K562 (cell line): Measurements from ENCODE around the gene TFCP2. TPM values are rescaled to one million over a fixed set of nuclear protein-coding genes. Genes with fewer than 3 reads are reported as not detected.

Experiments
- ATAC-seq: fragments of 200-7000 bp; cut with Tn5 transposase; 3 replicates; pipeline ENCODE4 v1.9.1; 2020; ENCODE audit warnings: moderate library complexity
- BruUV-seq: library from RNA; stranded (reverse); fragments of 400-500 nt; replicated peaks from 2 replicates; lab custom pipeline; 2021; lab: Mats Ljungman, UMichigan
- CTCF ChIA-PET: fragments of 300-600 bp; formaldehyde crosslinking; extraction: SDS; loops from one replicate; lab custom pipeline; 2021; ENCODE audit warnings: low intra/inter-chr PET ratio; lab: Yijun Ruan, JAX
- POLR2A ChIA-PET: fragments of 300-600, 350-650 bp; sonication (Branson Sonifier 250); formaldehyde crosslinking; extraction: SDS; loops from one replicate; lab custom pipeline; 2021; ENCODE audit warnings: antibody characterized with exemption, inconsistent platforms; lab: Yijun Ruan, JAX
- DNase-seq, 4 experiments: peaks; one replicate each; pipeline versions ENCODE4 v3.0.0 to v3.0.0-alpha.2; 2011 to 2018; ENCODE audit warnings: low spot score in 3 of 4, mixed read lengths in 3 of 4; ENCODE audit errors: extremely low read depth in 1 of 4
- FAIRE-seq: peaks from 2 replicates; lab custom pipeline; 2011; peaks lifted over from hg19 to GRCh38; lab: Jason Lieb, UNC
- H2AFZ ChIP-seq: 2 replicates; pipeline ENCODE4 v1.6.0; 2011; ENCODE audit warnings: low read depth, low read length, control low read depth, inconsistent platforms
- H3K27ac ChIP-seq: fragments of 200-600 bp; 3 replicates; pipeline ENCODE4 v1.8.0; 2011; ENCODE audit warnings: low read depth, mild to moderate bottlenecking, control low read depth, inconsistent platforms, low read length, moderate library complexity, mixed read lengths; ENCODE audit errors: extremely low read depth
- H3K27me3 ChIP-seq, 2 experiments: fragments of 300-600 bp in 1 of 2; 2 replicates in 1 of 2; 3 replicates in 1 of 2; pipeline versions ENCODE4 v1.6.0 to v1.8.0; 2011; ENCODE audit warnings: inconsistent platforms in 2 of 2, low read length in 2 of 2, mild to moderate bottlenecking in 1 of 2, mixed read lengths in 1 of 2, moderate library complexity in 1 of 2; ENCODE audit not compliant: control insufficient read depth in 2 of 2, insufficient read depth in 2 of 2
- H3K36me3 ChIP-seq: fragments of 300-600 bp; 3 replicates; pipeline ENCODE4 v1.8.0; 2011; ENCODE audit warnings: mild to moderate bottlenecking, low read length, inconsistent platforms; ENCODE audit not compliant: control insufficient read depth, insufficient read depth
- H3K4me1 ChIP-seq, 2 experiments: fragments of 200-600 bp in 1 of 2; replicated peaks in 1 of 2; 2 replicates in 1 of 2; 3 replicates in 1 of 2; pipeline versions ENCODE4 v1.5.1 to v1.8.0; 2011; ENCODE audit warnings: inconsistent platforms in 2 of 2, low read length in 2 of 2, mild to moderate bottlenecking in 1 of 2, mixed read lengths in 1 of 2, moderate library complexity in 1 of 2; ENCODE audit not compliant: control insufficient read depth in 2 of 2, insufficient read depth in 2 of 2
- H3K4me2 ChIP-seq: 2 replicates; pipeline ENCODE4 v1.6.1; 2011; ENCODE audit warnings: low read length, control low read depth, inconsistent platforms, mixed read lengths; ENCODE audit not compliant: insufficient read depth
- H3K4me3 ChIP-seq: fragments of 200-600 bp; sonication (generic), shearing (Covaris generic); 2 replicates; pipeline ENCODE4 v1.5.1; 2016; ENCODE audit warnings: control low read depth, inconsistent platforms
- H3K79me2 ChIP-seq: fragments of 200-600 bp; 3 replicates; pipeline ENCODE4 v1.8.0; 2011; ENCODE audit warnings: low read length, inconsistent platforms; ENCODE audit not compliant: control insufficient read depth, insufficient read depth
- H3K9ac ChIP-seq, 2 experiments: 2 replicates each; pipeline versions ENCODE4 v1.6.0 to v1.6.1; 2011; ENCODE audit warnings: low read depth in 2 of 2, low read length in 2 of 2, control low read depth in 1 of 2, inconsistent platforms in 1 of 2, mild to moderate bottlenecking in 1 of 2, mixed read lengths in 1 of 2; ENCODE audit not compliant: insufficient read depth in 1 of 2
- H3K9me1 ChIP-seq: one replicate; pipeline ENCODE4 v1.6.0; 2011; ENCODE audit warnings: inconsistent platforms, mild to moderate bottlenecking, low read length, moderate library complexity; ENCODE audit not compliant: control insufficient read depth, insufficient read depth
- H3K9me3 ChIP-seq: replicated peaks from 2 replicates; pipeline ENCODE4 v1.5.1; 2011; ENCODE audit warnings: low read depth, low read length, inconsistent platforms; ENCODE audit not compliant: control insufficient read depth, insufficient read depth
- H4K20me1 ChIP-seq: replicated peaks from 2 replicates; pipeline ENCODE4 v1.6.1; 2011; ENCODE audit warnings: low read length, inconsistent platforms, mixed read lengths; ENCODE audit not compliant: control insufficient read depth, insufficient read depth
- CTBP1 ChIP-seq: fragments of 450-650 bp; IDR thresholded peaks from 2 replicates; pipeline ENCODE4 v1.6.1; 2016; ENCODE audit warnings: borderline replicate concordance
- ILK ChIP-seq: fragments of 450-650 bp; IDR thresholded peaks from 2 replicates; pipeline ENCODE4 v1.6.1; 2016; ENCODE audit warnings: missing genetic modification characterization, low read depth, mild to moderate bottlenecking, missing compliant biosample characterization, moderate library complexity, borderline replicate concordance
- SRSF9 ChIP-seq: fragments of 200-400 bp; formaldehyde crosslinking; IDR thresholded peaks from 2 replicates; pipeline ENCODE4 v1.6.1; 2017; ENCODE audit warnings: low read depth, low read length, borderline replicate concordance
- THAP12 ChIP-seq: fragments of 250-450 bp; sonication (Bioruptor Pico); IDR thresholded peaks from 2 replicates; pipeline ENCODE4 v1.9.0; 2021; ENCODE audit warnings: mild to moderate bottlenecking, inconsistent platforms
- ZBED1 ChIP-seq: IDR thresholded peaks from 2 replicates; pipeline ENCODE4 v1.6.1; 2014
- ZBTB9 ChIP-seq: fragments of 450-650 bp; formaldehyde crosslinking; IDR thresholded peaks from 2 replicates; pipeline ENCODE4 v1.4.0; 2020; ENCODE audit warnings: mild to moderate bottlenecking, moderate library complexity
- ZNF165 ChIP-seq: fragments of 250-450 bp; sonication (Bioruptor Pico); IDR thresholded peaks from 2 replicates; pipeline ENCODE4 v1.4.0; 2020; ENCODE audit warnings: borderline replicate concordance
- ZNF511 ChIP-seq: sonication (generic); formaldehyde crosslinking; IDR thresholded peaks from 2 replicates; pipeline ENCODE4 v1.8.0; 2022; ENCODE audit warnings: mild to moderate bottlenecking, missing genetic modification reagents
- WGBS: fragments of 100-300 bp; shearing (Covaris generic); methylation state at CpG from one replicate; pipeline ENCODE4 v1.1.6; 2016; ENCODE audit warnings: low coverage, mixed read lengths; ENCODE audit not compliant: insufficient coverage; ENCODE audit errors: missing lambda C conversion rate; 5-methylcytosine and 5-hydroxymethylcytosine counted together
- in situ Hi-C: fragments of 300-500 bp; cut with MboI; formaldehyde crosslinking; loops from 4 replicates; pipeline ENCODE4 v1.15.0; 2018; ENCODE audit warnings: inconsistent platforms, mixed read lengths
- intact Hi-C: fragments of 100-400 bp; cut with micrococcal nuclease; formaldehyde crosslinking; loops from 2 replicates; pipeline ENCODE4 v1.14.2; 2022
- polyA plus RNA-seq, 8 experiments: library from polyadenylated mRNA; depleted of rRNA in 4 of 8; stranded (reverse) in 5 of 8; unstranded in 3 of 8; fragments of >200 nt; fragmentation: Nextera tagmentation in 2 of 8; fragmentation: Illumina TruSeq in 1 of 8; extraction: Ambion mirVana in 2 of 8; extraction: Trizol in 1 of 8; gene quantifications; 2 replicates each; pipeline versions ENCODE4 v1.2.1 to v1.2.3, GENCODE V29; 2011 to 2014; ENCODE audit warnings: inconsistent platforms in 1 of 8, missing spikeins in 1 of 8
- total RNA-seq, 7 experiments: library from RNA; depleted of rRNA in 6 of 7; stranded (reverse); fragments of >200 nt in 6 of 7; fragmentation: Illumina TruSeq in 2 of 7; extraction: Trizol in 2 of 7; gene quantifications; 2 replicates each; pipeline versions ENCODE4 v1.2.1 to v1.2.3, GENCODE V29; 2011 to 2021; ENCODE audit warnings: low replicate concordance in 1 of 7

TFCP2 gene
- total and polyA plus RNA-seq, 9 of the 15 experiments (the other 6 are each of a cell fraction or from before 2014, with no cell fraction given), result 8.0 to 38.9 (median 19.3) TPM

- Histone ChIP-seq H3K9ac (no peak overlapping the region), H3K27me3 (no peaks in the 10 kb centered on the region), H3K9me3 (no peaks in the 10 kb centered on the region), H3K4me1 (no peaks in the 10 kb centered on the region), H2AFZ (no peak overlapping the region), H3K79me2 (no peaks in the 10 kb centered on the region), H4K20me1 (no peaks in the 10 kb centered on the region), H3K4me2 (no peak overlapping the region), H3K36me3 (peaks cover 82% of the 10 kb centered on the region), H3K9me1 (no peaks in the 10 kb centered on the region), H3K4me3 (no peak overlapping the region), H3K27ac (no peak overlapping the region)
- ATAC-seq (no peak), FAIRE-seq (peak; percentile 46), DNase-seq (no peak)
- TF ChIP-seq ZBED1, result no peak
- TF ChIP-seq ILK (tag), result no peak
- TF ChIP-seq SRSF9, result no peak
- TF ChIP-seq CTBP1, result no peak
- TF ChIP-seq ZNF511, result no peak
- TF ChIP-seq ZNF165 (CRISPR knock-in tag), result no peak
- CTCF ChIA-PET, result no interaction called here
- POLR2A ChIA-PET, result interaction anchor here (1.4 kb wide), 1 partner anchor 21 kb away, joined by 6 read pairs; the partner anchor contains the start of gene CSRNP2
- intact Hi-C loops (no loop called here), in situ Hi-C loops (no loop called here)
- BruUV-seq, result no TSS peak
Measured at GRCh38 chr12:51103977-51104376, 69.0 kb downstream of the TFCP2 start.

GRCh38 chr12:51098611-51099010 is 74.3 kb downstream of the TFCP2 start:
- H3K36me3 ChIP-seq, result peaks cover 85% of the 10 kb centered on the region
- no TSS peak for BruUV-seq
- H4K20me1 ChIP-seq, result no peaks in the 10 kb centered on the region
- H3K4me2 ChIP-seq, result no peak overlapping the region
- no peak overlapping the region for H2AFZ ChIP-seq
- no peak overlapping the region for H3K4me3 ChIP-seq
- CTCF ChIA-PET, result no interaction called here
- no peak for ATAC-seq
- H3K9ac ChIP-seq, result no peak overlapping the region
- no peak for FAIRE-seq
- POLR2A ChIA-PET, result interaction anchor here (1.0 kb wide), 1 partner anchor 15 kb away, joined by 3 read pairs; the partner anchor contains the start of gene CSRNP2
- WGBS, result 100% methylated on average over 1 of the region's 1 CpG
- H3K27ac ChIP-seq, result no peak overlapping the region
- in situ Hi-C loops (no loop called here), intact Hi-C loops (no loop called here)
- H3K9me3 ChIP-seq, result no peaks in the 10 kb centered on the region
- H3K9me1 ChIP-seq, result no peaks in the 10 kb centered on the region
- no peaks in the 10 kb centered on the region for H3K79me2 ChIP-seq
- H3K27me3 ChIP-seq, result no peaks in the 10 kb centered on the region
- no peaks in the 10 kb centered on the region for H3K4me1 ChIP-seq
- no peak for DNase-seq
- TF ChIP-seq ZBTB9 (no peak), THAP12 (CRISPR knock-in tag) (no peak)
